IPS-NIHi7 (cell line): ENCODE measurements around the gene ATP1B3.
"Not testable (repeated sequence)": the region's sequence is repeated elsewhere in the genome, so short reads cannot be mapped to it uniquely, and the experiment has no call there.

ENCODE experiments used
- DNase-seq: peaks from one replicate; pipeline ENCODE4 v3.0.0; 2012; ENCODE audit warnings: mixed read lengths; ENCODE audit errors: extremely low spot score

Gene ATP1B3

DNA sequence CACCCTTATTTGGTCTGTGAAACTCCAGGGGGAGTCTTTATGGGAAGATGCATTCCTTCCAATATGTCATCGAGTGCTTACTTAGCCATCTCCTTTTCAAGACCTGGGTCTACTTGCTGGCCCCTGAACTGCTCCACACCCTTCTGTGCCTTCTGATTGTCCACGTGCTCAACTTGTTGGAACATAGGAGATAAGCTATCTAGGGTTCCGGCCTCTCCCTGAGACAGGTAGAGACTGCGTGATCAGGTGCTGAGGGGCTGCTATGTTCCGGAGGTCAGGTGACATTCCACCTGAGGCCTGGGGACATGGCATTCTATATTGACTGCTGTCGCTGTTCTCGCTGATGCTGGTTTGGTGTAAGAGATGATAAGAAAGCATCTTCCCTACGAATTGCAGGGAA is 65.6 kb downstream of the ATP1B3 start:
- DNase-seq: no peak

DNA sequence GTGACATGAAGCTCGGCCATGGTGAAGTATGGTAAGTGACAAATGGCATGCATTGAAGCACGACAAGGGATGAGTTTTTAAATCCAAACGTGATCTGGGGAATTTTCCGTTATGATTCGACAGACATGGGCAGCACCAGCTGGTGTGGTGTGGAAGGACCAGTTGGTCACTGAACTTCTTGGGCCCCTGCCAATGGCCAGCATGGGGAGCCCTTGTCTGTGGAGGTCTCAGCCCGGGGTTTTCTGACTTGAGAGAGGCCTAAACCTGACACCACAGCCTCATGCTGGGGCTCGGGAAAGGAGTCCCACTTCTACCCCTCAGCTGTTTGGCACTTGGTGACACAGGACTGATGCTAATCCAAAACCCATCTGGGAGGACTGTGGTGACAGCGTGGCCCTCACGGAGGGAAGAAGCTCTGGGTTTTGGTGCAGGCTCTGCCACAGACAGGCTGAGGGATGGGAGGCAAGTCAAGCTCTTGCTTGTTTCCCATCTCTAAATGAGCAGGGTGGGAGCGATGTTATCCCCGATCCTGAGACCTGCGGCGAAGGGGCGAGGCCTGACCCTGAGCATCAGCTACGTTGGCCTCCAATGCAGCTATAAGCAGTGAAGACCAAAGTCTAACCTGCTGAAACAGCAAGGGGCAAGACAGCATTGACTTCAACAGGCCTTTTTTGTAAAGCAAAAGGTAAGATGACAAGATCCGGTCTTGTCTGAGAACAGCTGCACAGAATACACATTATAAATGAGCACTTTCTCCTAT is 69.5 kb downstream of the ATP1B3 start:
- no peak for DNase-seq

DNA sequence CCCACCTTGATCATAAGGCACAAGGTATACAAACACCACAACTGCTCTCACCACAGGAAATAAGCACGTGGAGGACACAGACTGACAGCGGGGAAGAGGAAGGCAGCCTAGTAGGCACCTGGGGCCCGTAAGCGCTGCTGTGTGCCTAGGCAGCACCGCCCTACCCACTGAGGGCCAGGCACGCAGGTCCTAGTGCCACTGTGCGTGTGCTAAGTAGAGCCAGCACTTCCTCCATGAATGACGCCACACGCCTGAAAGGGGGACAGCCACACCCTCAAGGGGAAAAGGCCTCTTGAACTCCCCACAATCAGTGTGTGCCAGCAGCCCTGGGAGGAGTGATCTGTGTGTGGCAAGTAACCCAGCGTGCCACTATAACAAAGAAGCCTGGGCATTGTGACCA is 73.0 kb downstream of the ATP1B3 start:
- no peak for DNase-seq

DNA sequence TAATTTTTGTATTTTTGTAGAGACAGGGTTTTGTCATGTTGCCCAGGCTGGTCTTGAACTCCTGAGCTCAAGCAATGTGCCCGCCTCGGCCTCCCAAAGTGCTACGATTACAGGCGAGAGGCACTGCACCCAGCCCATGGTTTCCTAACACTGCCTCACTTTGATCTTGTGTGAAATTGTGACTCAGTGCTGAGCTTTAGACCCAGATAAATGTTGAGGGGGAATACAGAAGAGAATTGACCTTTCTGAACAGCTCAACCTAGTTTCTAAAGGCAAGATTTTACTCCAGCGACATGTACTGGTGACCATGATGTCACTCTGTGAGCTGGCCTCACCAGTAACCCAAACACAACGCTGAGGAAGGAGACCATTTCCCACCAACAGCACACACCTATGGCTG is 73.5 kb downstream of the ATP1B3 start:
- no peak for DNase-seq

DNA sequence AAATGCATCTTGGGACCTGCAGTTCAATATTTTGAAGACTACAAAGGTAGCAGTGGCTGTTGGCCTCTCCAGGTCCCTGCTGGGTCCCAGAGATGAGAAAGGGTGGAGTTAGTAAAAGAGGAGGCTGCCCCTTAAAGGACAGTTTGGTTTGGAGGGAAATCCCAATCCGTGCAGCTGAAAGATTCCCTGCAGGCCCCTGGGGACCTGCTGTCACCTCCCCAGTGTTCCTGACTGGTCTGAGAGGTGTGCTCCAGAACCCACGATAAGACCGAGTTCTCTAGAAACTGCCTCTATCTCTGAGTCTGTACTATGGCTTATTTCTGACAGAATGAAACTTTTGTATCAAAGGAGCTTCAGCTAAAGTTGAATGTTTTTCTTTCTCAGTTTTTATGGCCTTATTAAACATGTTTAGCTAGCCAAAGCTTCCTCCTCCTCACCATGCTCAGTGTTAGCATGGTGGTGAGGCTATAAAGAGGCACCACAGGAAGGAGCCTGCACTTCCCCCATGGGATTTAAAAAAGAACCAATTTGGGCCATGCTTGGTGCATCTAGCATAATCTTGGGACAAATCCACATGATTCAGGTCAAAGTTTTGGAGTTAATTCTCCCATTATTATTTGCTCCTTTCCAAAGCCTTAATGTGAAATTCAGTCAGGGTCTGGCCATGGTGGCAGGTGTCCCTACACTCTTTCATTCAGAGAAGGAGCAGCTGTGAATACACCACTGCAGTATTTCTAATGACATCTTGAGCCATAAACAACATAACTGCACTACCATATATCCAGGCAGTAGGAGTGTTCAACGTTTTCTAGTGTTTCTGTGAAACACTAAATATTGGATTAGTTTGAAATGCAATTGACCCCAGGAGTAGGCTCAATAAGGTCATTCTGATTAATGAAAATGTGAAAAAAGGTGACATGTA is 74.4 kb downstream of the ATP1B3 start:
- no peak for DNase-seq

DNA sequence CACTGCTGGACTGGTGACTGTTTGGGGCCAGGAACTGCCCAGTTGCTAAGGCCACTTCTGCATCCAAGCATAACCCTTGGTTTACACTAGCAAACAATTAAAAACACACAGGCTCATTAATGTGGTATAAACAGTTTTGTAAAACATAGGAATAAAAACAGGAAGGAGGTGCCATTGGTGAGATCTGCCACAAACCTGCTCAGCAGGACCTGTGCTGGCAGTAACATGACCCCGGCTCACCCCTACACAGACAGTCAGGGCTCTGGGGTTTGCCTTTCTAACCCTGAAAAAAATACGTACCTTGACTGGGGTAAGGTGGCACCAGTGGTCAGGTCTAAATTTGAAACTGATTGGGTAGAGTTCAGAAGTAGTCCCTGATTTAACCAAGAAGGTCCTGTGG is 76.2 kb downstream of the ATP1B3 start:
- DNase-seq: no peak

DNA sequence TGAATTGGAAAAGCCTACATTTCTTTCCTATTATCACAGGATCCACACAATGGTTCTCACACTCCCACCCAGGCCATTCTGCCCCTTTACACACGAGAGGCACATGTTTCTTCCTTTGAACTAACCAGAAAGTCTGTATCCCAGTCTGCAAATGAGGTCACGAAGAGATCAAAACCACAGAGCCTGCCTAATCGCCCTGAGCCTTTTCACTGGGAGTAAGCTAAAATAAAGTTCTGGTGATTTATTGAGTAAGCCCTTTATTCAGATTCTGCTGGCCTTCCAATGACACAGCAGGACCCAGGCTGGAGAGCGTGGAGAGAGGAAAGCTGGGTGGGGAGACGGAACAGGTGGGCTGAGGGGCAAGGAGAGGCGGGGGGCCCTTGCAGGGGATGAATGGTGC is 78.7 kb downstream of the ATP1B3 start:
- no peak for DNase-seq

DNA sequence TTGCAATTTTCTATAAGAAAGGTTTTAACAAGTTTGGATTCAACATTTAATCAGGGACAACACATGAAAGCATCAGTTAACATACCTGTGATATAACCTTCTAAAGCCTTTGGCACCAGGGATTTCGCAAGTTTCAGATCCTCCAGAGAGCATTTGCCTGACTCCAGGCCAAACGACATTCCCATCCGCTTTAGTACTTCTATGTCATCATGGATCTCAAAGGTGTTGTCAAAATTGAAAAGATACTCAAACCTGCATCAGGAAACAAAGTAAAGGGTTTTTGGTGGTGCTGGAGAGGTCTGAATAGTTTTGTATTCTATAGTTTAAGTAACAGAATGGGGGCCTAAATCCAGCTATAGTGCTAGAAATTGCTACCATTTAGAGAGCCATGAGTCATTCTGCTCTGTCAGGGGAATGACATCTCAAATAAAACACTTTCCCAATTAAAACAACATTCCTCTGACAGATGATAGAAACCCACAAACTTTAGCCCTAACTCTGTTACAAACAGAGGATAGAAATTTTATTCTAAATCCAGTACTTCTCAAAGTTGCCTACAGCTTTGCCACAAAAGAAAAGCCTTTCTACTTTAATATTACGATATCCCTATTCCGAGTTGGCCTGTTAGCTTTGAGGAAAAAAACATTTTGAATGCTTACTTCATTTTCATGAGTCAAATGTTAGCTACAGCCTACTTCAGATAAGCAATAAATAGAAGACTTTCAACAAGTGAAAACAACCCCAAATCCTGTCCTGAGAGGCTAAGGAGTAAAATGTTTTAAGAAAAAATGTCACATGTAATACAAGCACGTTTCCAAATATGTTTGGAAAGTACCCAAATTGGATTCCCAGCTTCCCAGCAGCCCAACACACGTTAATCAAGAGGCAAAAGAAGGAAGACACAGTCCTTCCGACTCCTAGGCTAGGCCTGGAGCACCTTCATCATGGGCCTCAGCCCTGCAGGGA is 83.4 kb downstream of the ATP1B3 start:
- no peak for DNase-seq

DNA sequence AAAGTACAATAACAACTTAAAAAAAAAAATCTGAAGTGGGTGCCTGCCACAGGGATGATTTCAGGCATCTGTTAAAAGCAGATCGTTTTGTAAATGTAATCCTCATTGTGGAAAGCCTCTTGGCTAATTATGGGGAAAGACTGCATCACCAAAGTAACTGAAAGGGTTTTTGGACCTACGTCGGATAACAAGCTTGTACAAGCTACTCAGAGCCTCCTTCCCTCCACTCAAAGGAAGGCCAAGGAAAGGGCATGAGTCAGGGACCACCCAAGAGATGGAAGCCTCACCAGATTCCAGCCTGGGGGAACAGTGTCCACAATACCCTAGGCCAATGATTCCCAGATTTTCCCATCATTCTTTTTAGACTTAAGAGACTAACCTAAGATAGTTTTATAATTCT is 84.3 kb downstream of the ATP1B3 start:
- DNase-seq: no peak

DNA sequence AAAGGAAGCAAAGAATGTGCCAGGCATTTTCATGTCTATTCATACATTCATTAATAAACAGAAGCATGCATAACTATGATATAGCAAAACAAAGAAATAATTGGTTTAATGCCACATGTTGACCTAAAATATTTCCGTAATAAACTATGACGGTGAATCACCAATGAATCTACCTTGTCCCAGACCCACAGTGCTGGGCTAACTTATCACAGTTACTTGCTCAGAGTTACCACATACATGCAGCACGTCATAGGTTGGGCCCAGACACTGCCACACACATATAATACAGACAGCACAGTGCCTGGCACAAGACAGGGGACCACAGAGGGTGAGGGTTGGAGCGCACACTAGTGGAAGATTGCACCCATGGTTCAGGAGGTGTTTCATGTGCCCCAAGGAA is 86.9 kb downstream of the ATP1B3 start:
- DNase-seq: no peak

DNA sequence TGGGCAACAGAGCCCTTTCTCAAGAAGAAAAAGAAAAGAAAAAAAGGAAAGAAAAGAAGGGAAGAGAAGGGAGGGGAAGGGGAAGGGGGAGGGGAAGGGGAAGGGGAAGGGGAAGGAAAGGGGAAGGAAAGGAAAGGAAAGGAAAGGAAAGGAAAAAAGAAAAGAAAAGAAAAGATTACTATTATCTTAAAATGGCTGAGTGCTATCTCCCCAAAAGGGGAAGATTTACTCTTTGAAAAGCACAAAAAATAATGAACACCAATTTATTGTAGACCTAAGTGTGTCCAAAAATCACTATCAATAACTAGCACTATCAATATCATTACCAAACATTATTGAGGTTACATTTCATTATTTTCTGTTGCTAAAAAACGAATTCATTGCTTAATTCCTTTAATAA is 89.0 kb downstream of the ATP1B3 start:
- DNase-seq: no peak

DNA sequence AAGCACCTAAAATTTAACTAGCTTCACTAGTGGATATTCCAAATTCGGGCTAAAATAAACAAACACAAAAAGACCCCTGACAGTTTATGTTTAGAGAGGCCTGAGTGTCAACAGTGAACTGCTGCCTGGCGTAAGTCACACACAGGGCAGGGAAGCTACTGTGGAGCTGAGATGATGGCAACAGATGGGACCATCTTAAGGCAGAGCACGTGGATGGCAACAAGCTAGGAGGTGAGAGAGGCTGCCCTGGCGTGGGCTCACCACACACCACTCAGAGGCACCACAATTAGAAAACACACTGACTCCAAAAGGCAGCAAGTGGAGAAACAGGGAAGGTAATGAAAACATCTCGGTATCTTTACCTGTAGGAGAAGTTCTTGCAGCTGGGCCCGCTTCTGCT is 93.3 kb downstream of the ATP1B3 start:
- no peak for DNase-seq

DNA sequence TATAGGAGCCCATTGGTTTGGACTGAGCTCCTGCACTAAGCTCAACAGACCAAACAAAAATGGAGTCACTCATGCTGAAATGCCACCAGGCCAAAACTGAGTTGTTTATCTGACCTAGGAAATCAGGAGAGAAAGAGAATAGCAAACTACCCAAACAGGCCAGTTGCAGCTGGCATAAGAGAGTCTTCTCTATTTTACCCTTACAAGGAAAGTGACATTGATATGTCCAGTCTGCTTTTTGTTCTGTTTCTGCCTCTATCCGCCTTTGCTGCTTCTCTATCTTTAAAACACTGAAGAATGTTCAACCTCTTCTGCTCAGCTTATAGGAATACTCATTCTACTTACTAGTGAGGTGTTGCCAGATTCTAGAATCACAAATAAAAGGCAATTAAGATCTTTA is 95.1 kb downstream of the ATP1B3 start:
- no peak for DNase-seq

DNA sequence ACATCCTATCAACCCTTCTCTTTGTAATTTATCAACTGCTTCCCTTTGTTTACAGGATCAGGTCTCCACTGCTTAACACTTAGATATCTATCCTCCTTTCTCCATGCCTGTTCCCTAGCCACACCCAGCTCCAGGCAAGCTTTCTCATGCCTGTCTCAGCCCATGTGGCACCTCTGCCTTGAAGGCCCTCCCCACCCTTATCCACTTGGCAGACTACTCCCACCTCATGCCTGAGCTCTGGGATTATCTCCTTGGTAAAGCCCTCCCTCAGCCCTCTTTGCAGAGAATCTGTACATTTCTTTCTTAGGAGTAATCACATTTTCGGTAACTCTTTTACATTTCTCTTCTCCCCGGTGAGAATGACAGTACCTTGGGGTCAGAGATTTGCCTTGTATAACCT is 96.0 kb downstream of the ATP1B3 start:
- no peak for DNase-seq

DNA sequence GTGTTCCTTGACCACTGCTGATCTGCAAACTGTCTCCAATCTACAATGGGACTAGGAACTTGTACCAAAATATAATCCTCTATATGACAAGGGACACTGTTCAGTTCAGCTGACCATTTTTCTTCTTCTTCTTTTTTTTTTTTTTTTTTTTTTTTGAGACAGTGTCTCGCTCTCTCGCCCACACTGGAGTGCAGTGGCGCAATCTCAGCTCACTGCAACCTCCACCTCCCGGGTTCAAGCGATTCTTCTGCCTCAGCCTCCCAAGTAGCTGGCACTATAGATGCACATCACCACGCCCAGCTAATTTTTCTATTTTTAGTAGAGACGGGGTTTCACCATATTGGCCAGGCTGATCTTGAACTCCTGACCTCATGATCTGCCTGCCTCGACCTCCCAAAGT is 98.3 kb downstream of the ATP1B3 start:
- DNase-seq: not testable (repeated sequence)
